Panc1 (cell line): ENCODE results near the gene KIF1A. TPM values are rescaled to one million over a fixed set of nuclear protein-coding genes. Genes with fewer than 3 reads are reported as not detected.

ENCODE experiments used
- ATAC-seq: fragments of 200-7000 bp; cut with Tn5 transposase; 2 replicates; pipeline ENCODE4 v1.9.1; 2020; ENCODE audit warnings: mild to moderate bottlenecking, moderate library complexity
- BruUV-seq: library from RNA; stranded (reverse); fragments of 400-500 nt; replicated peaks from 2 replicates; lab custom pipeline; 2021; lab: Mats Ljungman, UMichigan
- CTCF ChIA-PET: fragments of 300-600 bp; sonication (Branson Sonifier 250); formaldehyde crosslinking; loops from one replicate; lab custom pipeline; 2022; ENCODE audit warnings: antibody characterized with exemption; lab: Charles Lee
- POLR2A ChIA-PET: fragments of 300-600 bp; sonication (Branson Sonifier 250); formaldehyde crosslinking; loops from one replicate; lab custom pipeline; 2022; ENCODE audit warnings: antibody characterized with exemption; lab: Charles Lee
- DNase-seq: peaks from one replicate; pipeline ENCODE4 v3.0.0-alpha.2; 2010; ENCODE audit warnings: low read depth, low spot score
- H3K27ac ChIP-seq: 2 replicates; pipeline ENCODE4 v1.5.1; 2011; ENCODE audit warnings: mild to moderate bottlenecking, low read length, inconsistent platforms
- H3K27me3 ChIP-seq: fragments of 200-500 bp; sonication (Bioruptor generic); 2 replicates; pipeline ENCODE4 v1.6.0; 2014; ENCODE audit warnings: low read length, inconsistent platforms; ENCODE audit not compliant: control insufficient read depth, insufficient read depth
- H3K36me3 ChIP-seq: fragments of 200-500 bp; sonication (Bioruptor generic); 2 replicates; pipeline ENCODE4 v1.5.1; 2014; ENCODE audit warnings: inconsistent platforms, mild to moderate bottlenecking, low read length, moderate library complexity; ENCODE audit not compliant: control insufficient read depth, insufficient read depth
- H3K4me1 ChIP-seq: 2 replicates; pipeline ENCODE4 v1.5.1; 2011; ENCODE audit warnings: inconsistent platforms, mild to moderate bottlenecking, low read length, moderate library complexity; ENCODE audit not compliant: control insufficient read depth, insufficient read depth
- H3K4me3 ChIP-seq, 2 experiments: 2 replicates each; pipeline ENCODE4 v1.5.1; 2011 to 2012; ENCODE audit warnings: low read depth in 2 of 2, low read length in 2 of 2, mild to moderate bottlenecking in 2 of 2, inconsistent platforms in 1 of 2, moderate library complexity in 1 of 2
- H3K9me3 ChIP-seq: fragments of 200-500 bp; sonication (Bioruptor generic); 2 replicates; pipeline ENCODE4 v1.5.1; 2014; ENCODE audit warnings: low read depth, mild to moderate bottlenecking, inconsistent platforms, low read length, moderate library complexity; ENCODE audit not compliant: control insufficient read depth, insufficient read depth
- POLR2AphosphoS5 ChIP-seq: IDR thresholded peaks from 2 replicates; pipeline ENCODE4 v1.6.1; 2012; ENCODE audit warnings: mild to moderate bottlenecking, low read depth, low read length, moderate library complexity
- SIN3A ChIP-seq: IDR thresholded peaks from 2 replicates; pipeline ENCODE4 v1.6.1; 2012; ENCODE audit warnings: low read depth, mild to moderate bottlenecking, low read length, moderate library complexity, borderline replicate concordance; ENCODE audit not compliant: insufficient read depth
- TCF7L2 ChIP-seq: IDR thresholded peaks from 2 replicates; pipeline ENCODE4 v1.6.1; 2011; ENCODE audit warnings: mild to moderate bottlenecking, low read depth, low read length, inconsistent platforms
- in situ Hi-C: cut with HindIII; loops from 2 replicates; pipeline ENCODE4 v1.10.0; 2016; ENCODE audit warnings: low sequenced_read_pairs, low pct_unique_long_range_greater_than_20kb
- intact Hi-C: fragments of 100-400 bp; cut with micrococcal nuclease; formaldehyde crosslinking; loops from one replicate; pipeline ENCODE4 v1.10.0; 2022; ENCODE audit not compliant: unreplicated experiment
- total RNA-seq: library from RNA; stranded (reverse); gene quantifications from one replicate; pipeline ENCODE4 v1.2.1, GENCODE V29; 2021; ENCODE audit not compliant: unreplicated experiment
- TF ChIP-seq, protein P1 (sequence below), 2 experiments: IDR thresholded peaks; 2 replicates each; pipeline ENCODE4 v1.6.1; 2011 to 2012; ENCODE audit warnings: low read depth in 2 of 2, control low read depth in 1 of 2, low read length in 1 of 2, mild to moderate bottlenecking in 1 of 2, moderate library complexity in 1 of 2; ENCODE audit not compliant: insufficient read depth in 1 of 2
- TF ChIP-seq, protein P2 (sequence below): fragments of 450-650 bp; IDR thresholded peaks from 2 replicates; pipeline ENCODE4 v1.5.1; 2017; ENCODE audit warnings: mild to moderate bottlenecking

KIF1A gene
- total RNA-seq, 1 experiment from 2014 or later = 132 TPM

DNA sequence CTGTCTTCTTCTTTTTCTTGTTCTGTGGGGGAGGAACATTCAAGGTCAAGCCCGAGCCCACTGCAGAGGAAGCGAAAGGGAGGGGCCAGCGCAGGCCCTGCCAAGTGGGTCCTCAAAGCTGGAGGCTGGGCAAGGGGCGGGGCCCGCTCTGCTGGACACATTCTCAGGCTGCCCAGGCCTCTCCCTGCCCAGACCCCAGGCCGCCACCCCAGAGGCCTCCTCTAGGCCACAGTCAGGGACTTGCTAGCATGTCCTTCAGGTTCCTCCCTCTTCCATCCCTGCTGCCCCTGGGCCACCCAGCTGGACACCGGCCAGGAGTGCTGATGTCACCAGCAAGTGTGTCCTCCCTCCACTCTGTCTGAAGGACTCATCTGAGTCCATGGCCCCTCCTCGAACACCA is 44.1 kb downstream of the KIF1A start:
- intact Hi-C loops (no loop called here), in situ Hi-C loops (no loop called here)
- ChIA-PET POLR2A (no interaction called here), CTCF (no interaction called here)
- H3K4me3 ChIP-seq = no peak overlapping the region
- peaks cover 2% of the 10 kb centered on the region for H3K36me3 ChIP-seq
- no peaks in the 10 kb centered on the region for H3K9me3 ChIP-seq
- ATAC-seq (no peak), DNase-seq (no peak)
- no peaks in the 10 kb centered on the region for H3K27me3 ChIP-seq
- H3K4me1 ChIP-seq = no peaks in the 10 kb centered on the region
- TF ChIP-seq TCF7L2 (no peak), POLR2AphosphoS5 (no peak), SIN3A (no peak)
- TF ChIP-seq, protein P1, sequence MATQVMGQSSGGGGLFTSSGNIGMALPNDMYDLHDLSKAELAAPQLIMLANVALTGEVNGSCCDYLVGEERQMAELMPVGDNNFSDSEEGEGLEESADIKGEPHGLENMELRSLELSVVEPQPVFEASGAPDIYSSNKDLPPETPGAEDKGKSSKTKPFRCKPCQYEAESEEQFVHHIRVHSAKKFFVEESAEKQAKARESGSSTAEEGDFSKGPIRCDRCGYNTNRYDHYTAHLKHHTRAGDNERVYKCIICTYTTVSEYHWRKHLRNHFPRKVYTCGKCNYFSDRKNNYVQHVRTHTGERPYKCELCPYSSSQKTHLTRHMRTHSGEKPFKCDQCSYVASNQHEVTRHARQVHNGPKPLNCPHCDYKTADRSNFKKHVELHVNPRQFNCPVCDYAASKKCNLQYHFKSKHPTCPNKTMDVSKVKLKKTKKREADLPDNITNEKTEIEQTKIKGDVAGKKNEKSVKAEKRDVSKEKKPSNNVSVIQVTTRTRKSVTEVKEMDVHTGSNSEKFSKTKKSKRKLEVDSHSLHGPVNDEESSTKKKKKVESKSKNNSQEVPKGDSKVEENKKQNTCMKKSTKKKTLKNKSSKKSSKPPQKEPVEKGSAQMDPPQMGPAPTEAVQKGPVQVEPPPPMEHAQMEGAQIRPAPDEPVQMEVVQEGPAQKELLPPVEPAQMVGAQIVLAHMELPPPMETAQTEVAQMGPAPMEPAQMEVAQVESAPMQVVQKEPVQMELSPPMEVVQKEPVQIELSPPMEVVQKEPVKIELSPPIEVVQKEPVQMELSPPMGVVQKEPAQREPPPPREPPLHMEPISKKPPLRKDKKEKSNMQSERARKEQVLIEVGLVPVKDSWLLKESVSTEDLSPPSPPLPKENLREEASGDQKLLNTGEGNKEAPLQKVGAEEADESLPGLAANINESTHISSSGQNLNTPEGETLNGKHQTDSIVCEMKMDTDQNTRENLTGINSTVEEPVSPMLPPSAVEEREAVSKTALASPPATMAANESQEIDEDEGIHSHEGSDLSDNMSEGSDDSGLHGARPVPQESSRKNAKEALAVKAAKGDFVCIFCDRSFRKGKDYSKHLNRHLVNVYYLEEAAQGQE (IDR thresholded peaks at IDR 0.05; ENCODE audit: insufficient read depth in 1 of 2, low read depth in 2 of 2, low read length in 1 of 2) = no peak
- TF ChIP-seq, protein P2, sequence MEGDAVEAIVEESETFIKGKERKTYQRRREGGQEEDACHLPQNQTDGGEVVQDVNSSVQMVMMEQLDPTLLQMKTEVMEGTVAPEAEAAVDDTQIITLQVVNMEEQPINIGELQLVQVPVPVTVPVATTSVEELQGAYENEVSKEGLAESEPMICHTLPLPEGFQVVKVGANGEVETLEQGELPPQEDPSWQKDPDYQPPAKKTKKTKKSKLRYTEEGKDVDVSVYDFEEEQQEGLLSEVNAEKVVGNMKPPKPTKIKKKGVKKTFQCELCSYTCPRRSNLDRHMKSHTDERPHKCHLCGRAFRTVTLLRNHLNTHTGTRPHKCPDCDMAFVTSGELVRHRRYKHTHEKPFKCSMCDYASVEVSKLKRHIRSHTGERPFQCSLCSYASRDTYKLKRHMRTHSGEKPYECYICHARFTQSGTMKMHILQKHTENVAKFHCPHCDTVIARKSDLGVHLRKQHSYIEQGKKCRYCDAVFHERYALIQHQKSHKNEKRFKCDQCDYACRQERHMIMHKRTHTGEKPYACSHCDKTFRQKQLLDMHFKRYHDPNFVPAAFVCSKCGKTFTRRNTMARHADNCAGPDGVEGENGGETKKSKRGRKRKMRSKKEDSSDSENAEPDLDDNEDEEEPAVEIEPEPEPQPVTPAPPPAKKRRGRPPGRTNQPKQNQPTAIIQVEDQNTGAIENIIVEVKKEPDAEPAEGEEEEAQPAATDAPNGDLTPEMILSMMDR = no peak
- BruUV-seq = no TSS peak
- H3K27ac ChIP-seq = no peak overlapping the region

DNA sequence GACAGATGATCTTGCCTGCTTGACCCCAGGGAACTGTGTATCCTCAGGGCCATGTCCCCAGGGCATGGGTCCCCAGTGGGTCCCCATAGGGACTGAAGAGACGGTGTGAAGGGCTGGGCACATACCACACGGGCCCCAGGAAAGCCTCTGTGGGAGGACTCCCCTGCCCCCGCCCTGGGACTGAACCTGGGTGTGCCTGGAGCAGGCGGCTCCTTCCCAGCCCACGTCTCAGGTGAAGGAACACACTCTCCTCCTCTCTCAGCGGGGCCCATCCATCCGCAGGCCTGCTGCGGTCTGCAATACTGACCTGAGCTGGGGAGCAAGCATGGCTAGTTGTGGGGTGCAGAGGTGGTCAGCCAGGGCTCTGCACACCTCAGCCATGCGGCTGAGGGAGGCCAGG is 45.2 kb downstream of the KIF1A start:
- no peak for ATAC-seq
- CTCF ChIA-PET = no interaction called here
- H3K27me3 ChIP-seq = no peaks in the 10 kb centered on the region

More for the DNA sequence above, 45.2 kb downstream of the KIF1A start:
- intact Hi-C loops (no loop called here), in situ Hi-C loops (no loop called here)
- no peak overlapping the region for H3K4me3 ChIP-seq
- no peaks in the 10 kb centered on the region for H3K9me3 ChIP-seq
- no peak for DNase-seq
- H3K36me3 ChIP-seq = peaks cover 2% of the 10 kb centered on the region
- H3K27ac ChIP-seq = no peak overlapping the region
- POLR2A ChIA-PET = no interaction called here
- TF ChIP-seq, protein P1 (IDR thresholded peaks at IDR 0.05; ENCODE audit: insufficient read depth in 1 of 2, low read depth in 2 of 2, low read length in 1 of 2) = no peak
- TF ChIP-seq, protein P2 = no peak
- TF ChIP-seq TCF7L2 (no peak), SIN3A (no peak), POLR2AphosphoS5 (no peak)
- H3K4me1 ChIP-seq = no peaks in the 10 kb centered on the region
- BruUV-seq = no TSS peak
